Neural cell (in vitro differentiated cells): ENCODE measurements around the gene RRH. TPM values are rescaled to one million over a fixed set of nuclear protein-coding genes. Genes with fewer than 3 reads are reported as not detected.
A peak's percentile ranks its signal among the peaks of the same experiment; 100 is the strongest.

Experiments used
- H2AFZ ChIP-seq: fragments of 200-600, 300-800 bp; sonication (generic), shearing (Covaris generic); 2 replicates; pipeline ENCODE4 v1.6.0; 2014; ENCODE audit warnings: low read depth, mild to moderate bottlenecking, antibody characterized with exemption, low read length, moderate library complexity
- H3F3A ChIP-seq: fragments of 200-600 bp; shearing (Covaris generic); 2 replicates; pipeline ENCODE4 v1.6.1; 2016; ENCODE audit warnings: mild to moderate bottlenecking, moderate library complexity, mixed read lengths, antibody characterized with exemption, low read length; ENCODE audit not compliant: insufficient read depth, poor library complexity, severe bottlenecking
- H3K27ac ChIP-seq: fragments of 200-600, 300-800 bp; sonication (generic), shearing (Covaris generic); 2 replicates; pipeline ENCODE4 v1.5.1; 2014; ENCODE audit warnings: mild to moderate bottlenecking, low read length, moderate library complexity
- H3K27me3 ChIP-seq: fragments of 300-800, 200-600 bp; sonication (generic), shearing (Covaris generic); 2 replicates; pipeline ENCODE4 v1.6.0; 2014; ENCODE audit warnings: mild to moderate bottlenecking, low read depth, low read length, moderate library complexity; ENCODE audit not compliant: insufficient read depth
- H3K36me3 ChIP-seq: fragments of 300-800, 200-600 bp; sonication (generic), shearing (Covaris generic); 2 replicates; pipeline ENCODE4 v1.5.1; 2014; ENCODE audit warnings: mild to moderate bottlenecking, antibody characterized with exemption, low read length, moderate library complexity; ENCODE audit not compliant: insufficient read depth
- H3K4me2 ChIP-seq: fragments of 300-800, 200-600 bp; sonication (generic), shearing (Covaris generic); 2 replicates; pipeline ENCODE4 v1.6.0; 2014; ENCODE audit warnings: mild to moderate bottlenecking, low read length
- H3K4me3 ChIP-seq: fragments of 300-800, 200-600 bp; sonication (generic), shearing (Covaris generic); 2 replicates; pipeline ENCODE4 v1.5.1; 2014; ENCODE audit warnings: mild to moderate bottlenecking, low read length, moderate library complexity
- H3K79me2 ChIP-seq: fragments of 200-600 bp; shearing (Covaris generic); replicated peaks from 2 replicates; pipeline ENCODE4 v1.6.0; 2014; ENCODE audit warnings: mild to moderate bottlenecking, low read length, moderate library complexity; ENCODE audit not compliant: insufficient read depth
- H3K9ac ChIP-seq: fragments of 300-800, 200-600 bp; sonication (generic), shearing (Covaris generic); 2 replicates; pipeline ENCODE4 v1.6.1; 2016; ENCODE audit warnings: mild to moderate bottlenecking, low read length, mixed read lengths
- H3K9me2 ChIP-seq: fragments of 200-600 bp; shearing (Covaris generic); 2 replicates; pipeline ENCODE4 v1.6.1; 2016; ENCODE audit warnings: mild to moderate bottlenecking, low read length, mixed read lengths; ENCODE audit not compliant: insufficient read depth
- H3K9me3 ChIP-seq: fragments of 200-600, 300-800 bp; sonication (generic), shearing (Covaris generic); 2 replicates; pipeline ENCODE4 v1.6.1; 2016; ENCODE audit warnings: mild to moderate bottlenecking, mixed run types, low read length, moderate library complexity, mixed read lengths
- H4K20me1 ChIP-seq: fragments of 200-600 bp; shearing (Covaris generic); 2 replicates; pipeline ENCODE4 v1.6.1; 2016; ENCODE audit warnings: mild to moderate bottlenecking, mixed run types; ENCODE audit not compliant: insufficient read depth
- EP300 ChIP-seq: fragments of 450-650 bp; conservative IDR thresholded peaks from 2 replicates; pipeline ENCODE4 v1.6.1; 2014; ENCODE audit warnings: antibody characterized with exemption, mild to moderate bottlenecking, moderate library complexity; ENCODE audit not compliant: poor library complexity, severe bottlenecking
- EZH2 ChIP-seq: fragments of 200-600, 300-800 bp; shearing (Covaris generic), sonication (generic); IDR thresholded peaks from 2 replicates; pipeline ENCODE4 v1.6.1; 2014; ENCODE audit warnings: antibody characterized with exemption, low read length, borderline replicate concordance, mild to moderate bottlenecking; ENCODE audit not compliant: insufficient read depth, poor library complexity, severe bottlenecking
- MXI1 ChIP-seq: fragments of 450-650 bp; conservative IDR thresholded peaks from 2 replicates; pipeline ENCODE4 v1.6.1; 2014; ENCODE audit warnings: antibody characterized with exemption, mild to moderate bottlenecking; ENCODE audit not compliant: poor library complexity, severe bottlenecking
- RAD21 ChIP-seq: fragments of 450-650 bp; conservative IDR thresholded peaks from 2 replicates; pipeline ENCODE4 v1.6.1; 2014; ENCODE audit warnings: antibody characterized with exemption, mild to moderate bottlenecking, moderate library complexity
- SMC3 ChIP-seq: fragments of 450-650 bp; conservative IDR thresholded peaks from 2 replicates; pipeline ENCODE4 v1.6.1; 2014; ENCODE audit warnings: antibody characterized with exemption, mild to moderate bottlenecking, moderate library complexity; ENCODE audit not compliant: poor library complexity
- polyA plus RNA-seq: library from polyadenylated mRNA; depleted of rRNA; stranded (reverse); fragments of >200 nt; gene quantifications from 2 replicates; pipeline ENCODE4 v1.2.3, GENCODE V29; 2014
- TF ChIP-seq, protein P1 (sequence below): fragments of 450-650 bp; IDR thresholded peaks from 2 replicates; pipeline ENCODE4 v1.5.1; 2014; ENCODE audit warnings: antibody characterized with exemption, mild to moderate bottlenecking, moderate library complexity; ENCODE audit not compliant: poor library complexity, severe bottlenecking

RRH gene
- polyA plus RNA-seq, 1 donor from 2014 or later: 1.2 TPM

DNA sequence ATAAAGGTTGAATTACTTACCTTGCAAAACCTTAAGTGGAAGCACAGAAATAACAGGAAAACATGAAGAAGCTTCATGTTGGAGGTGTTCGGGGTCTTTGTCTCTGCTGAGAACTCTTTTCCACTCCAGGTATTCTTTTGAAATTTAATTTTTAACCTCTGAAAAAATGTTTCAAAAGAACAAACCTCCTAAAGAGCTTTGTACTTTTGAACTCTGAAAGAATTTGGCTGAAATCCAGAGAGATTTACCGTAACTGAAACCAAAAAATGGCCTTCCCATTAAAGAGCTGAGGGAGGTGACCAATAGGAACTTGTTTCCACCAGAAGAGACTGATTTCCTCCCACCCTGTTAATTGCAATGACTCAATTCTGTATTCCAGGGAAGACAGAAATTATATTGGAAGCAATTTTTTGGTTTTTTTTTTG is 25.9 kb upstream of the RRH start, which contains the start of gene CFI:
Gene CFI, minus strand, starts transcription at position 105 of the 425 bp plus-strand sequence. Its CDS starts 28 bp downstream, at position 77.
- Histone ChIP-seq H4K20me1 (no peaks in the 10 kb centered on the region), H3K27me3 (no peaks in the 10 kb centered on the region), H3K9me3 (no peaks in the 10 kb centered on the region), H3K27ac (no peak within 1 kb of the TSS), H3K4me2 (no peak within 1 kb of the TSS), H3K9ac (no peak within 1 kb of the TSS), H3K79me2 (no peaks in the 10 kb centered on the region), H3K4me3 (no peak within 1 kb of the TSS), H3K36me3 (no peaks in the 10 kb centered on the region), H3K9me2 (no peaks in the 10 kb centered on the region), H3F3A (no peaks in the 10 kb centered on the region), H2AFZ (no peak within 1 kb of the TSS)
- TF ChIP-seq EZH2: no peak
- TF ChIP-seq, protein P1, sequence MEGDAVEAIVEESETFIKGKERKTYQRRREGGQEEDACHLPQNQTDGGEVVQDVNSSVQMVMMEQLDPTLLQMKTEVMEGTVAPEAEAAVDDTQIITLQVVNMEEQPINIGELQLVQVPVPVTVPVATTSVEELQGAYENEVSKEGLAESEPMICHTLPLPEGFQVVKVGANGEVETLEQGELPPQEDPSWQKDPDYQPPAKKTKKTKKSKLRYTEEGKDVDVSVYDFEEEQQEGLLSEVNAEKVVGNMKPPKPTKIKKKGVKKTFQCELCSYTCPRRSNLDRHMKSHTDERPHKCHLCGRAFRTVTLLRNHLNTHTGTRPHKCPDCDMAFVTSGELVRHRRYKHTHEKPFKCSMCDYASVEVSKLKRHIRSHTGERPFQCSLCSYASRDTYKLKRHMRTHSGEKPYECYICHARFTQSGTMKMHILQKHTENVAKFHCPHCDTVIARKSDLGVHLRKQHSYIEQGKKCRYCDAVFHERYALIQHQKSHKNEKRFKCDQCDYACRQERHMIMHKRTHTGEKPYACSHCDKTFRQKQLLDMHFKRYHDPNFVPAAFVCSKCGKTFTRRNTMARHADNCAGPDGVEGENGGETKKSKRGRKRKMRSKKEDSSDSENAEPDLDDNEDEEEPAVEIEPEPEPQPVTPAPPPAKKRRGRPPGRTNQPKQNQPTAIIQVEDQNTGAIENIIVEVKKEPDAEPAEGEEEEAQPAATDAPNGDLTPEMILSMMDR: no peak

GRCh38 chr4:109803924-109804571 is 23.7 kb upstream of the RRH start:
- Histone ChIP-seq H3K79me2 (no peaks in the 10 kb centered on the region), H3K36me3 (no peaks in the 10 kb centered on the region), H3K9me2 (no peaks in the 10 kb centered on the region), H3K4me2 (no peak overlapping the region), H3K27ac (no peak overlapping the region), H3K27me3 (no peaks in the 10 kb centered on the region), H2AFZ (no peak overlapping the region), H3F3A (no peaks in the 10 kb centered on the region), H3K9me3 (no peaks in the 10 kb centered on the region), H3K4me3 (no peak overlapping the region), H4K20me1 (no peaks in the 10 kb centered on the region), H3K9ac (no peak overlapping the region)
- TF ChIP-seq, protein P1: peak; percentile 20
- peak; percentile 16 for TF ChIP-seq SMC3
- no peak for TF ChIP-seq MXI1

DNA sequence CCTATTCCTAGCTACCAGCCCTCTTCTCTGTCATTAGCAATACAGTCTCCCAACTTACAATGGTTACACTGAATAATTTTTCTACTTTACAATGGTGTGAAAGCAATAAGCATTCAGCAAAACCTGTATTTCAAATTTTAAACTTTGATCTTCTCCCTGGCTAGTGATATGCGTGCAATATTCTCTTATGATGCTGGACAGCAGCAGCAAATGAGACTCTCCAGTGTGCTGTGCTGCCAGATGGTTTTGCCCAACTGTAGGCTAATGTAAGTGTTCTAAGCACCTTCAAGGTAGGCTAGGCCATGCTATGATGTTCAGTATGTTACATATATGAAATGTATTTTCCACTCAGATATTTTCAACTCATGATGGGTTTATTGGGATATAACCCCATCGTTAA is 18.1 kb upstream of the RRH start:
- Histone ChIP-seq H3K9ac (no peak overlapping the region), H3K36me3 (no peaks in the 10 kb centered on the region), H3K9me2 (no peaks in the 10 kb centered on the region), H3F3A (no peaks in the 10 kb centered on the region), H3K4me3 (no peak overlapping the region), H2AFZ (no peak overlapping the region), H3K4me2 (no peak overlapping the region), H3K9me3 (no peaks in the 10 kb centered on the region), H3K27me3 (no peaks in the 10 kb centered on the region), H3K79me2 (no peaks in the 10 kb centered on the region), H3K27ac (no peak overlapping the region), H4K20me1 (no peaks in the 10 kb centered on the region)
- TF ChIP-seq EP300: no peak
- TF ChIP-seq, protein P1: no peak
- TF ChIP-seq RAD21: no peak
